ENCODE results near the gene TBC1D9.

DNA sequence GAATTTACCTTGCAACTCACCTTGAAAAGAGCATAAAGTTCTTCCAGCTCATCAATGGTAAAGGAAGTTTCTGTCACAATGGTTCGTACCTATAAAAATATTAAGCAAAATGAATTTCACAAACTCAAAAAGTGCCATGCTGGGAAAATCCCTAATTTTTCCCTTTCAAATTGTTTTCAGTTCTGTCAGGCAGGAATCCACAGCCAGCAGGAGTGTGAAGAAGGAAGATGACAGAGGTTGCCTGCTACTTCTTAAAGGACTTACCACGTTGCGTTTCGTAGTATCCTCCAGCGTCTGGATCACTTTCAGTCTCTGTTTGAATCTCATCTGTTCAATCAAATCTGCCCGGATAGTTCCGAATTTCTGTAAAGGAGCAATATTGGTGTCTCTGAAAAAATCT is 117.1 kb downstream of the TBC1D9 start:
- TF ChIP-seq, protein P1, sequence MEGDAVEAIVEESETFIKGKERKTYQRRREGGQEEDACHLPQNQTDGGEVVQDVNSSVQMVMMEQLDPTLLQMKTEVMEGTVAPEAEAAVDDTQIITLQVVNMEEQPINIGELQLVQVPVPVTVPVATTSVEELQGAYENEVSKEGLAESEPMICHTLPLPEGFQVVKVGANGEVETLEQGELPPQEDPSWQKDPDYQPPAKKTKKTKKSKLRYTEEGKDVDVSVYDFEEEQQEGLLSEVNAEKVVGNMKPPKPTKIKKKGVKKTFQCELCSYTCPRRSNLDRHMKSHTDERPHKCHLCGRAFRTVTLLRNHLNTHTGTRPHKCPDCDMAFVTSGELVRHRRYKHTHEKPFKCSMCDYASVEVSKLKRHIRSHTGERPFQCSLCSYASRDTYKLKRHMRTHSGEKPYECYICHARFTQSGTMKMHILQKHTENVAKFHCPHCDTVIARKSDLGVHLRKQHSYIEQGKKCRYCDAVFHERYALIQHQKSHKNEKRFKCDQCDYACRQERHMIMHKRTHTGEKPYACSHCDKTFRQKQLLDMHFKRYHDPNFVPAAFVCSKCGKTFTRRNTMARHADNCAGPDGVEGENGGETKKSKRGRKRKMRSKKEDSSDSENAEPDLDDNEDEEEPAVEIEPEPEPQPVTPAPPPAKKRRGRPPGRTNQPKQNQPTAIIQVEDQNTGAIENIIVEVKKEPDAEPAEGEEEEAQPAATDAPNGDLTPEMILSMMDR (conservative IDR thresholded peaks at IDR 0.05 in 1 of 2, IDR thresholded peaks at IDR 0.05 in 1 of 2; ENCODE audit: extremely low read depth in 1 of 2, insufficient read depth in 1 of 2, low read depth in 1 of 2, low read length in 2 of 2) = no peak
- TF ChIP-seq EZH2 (IDR thresholded peaks at IDR 0.05; ENCODE audit: borderline replicate concordance, low read length) = no peak
